ENCODE results near the gene PWWP2A. TPM values are rescaled to one million over a fixed set of nuclear protein-coding genes. Genes with fewer than 3 reads are reported as not detected.
A peak's percentile ranks its signal among the peaks of the same experiment; 100 is the strongest.
"Not testable (repeated sequence)": the region's sequence is repeated elsewhere in the genome, so short reads cannot be mapped to it uniquely, and the experiment has no call there.

The PWWP2A gene, protein sequence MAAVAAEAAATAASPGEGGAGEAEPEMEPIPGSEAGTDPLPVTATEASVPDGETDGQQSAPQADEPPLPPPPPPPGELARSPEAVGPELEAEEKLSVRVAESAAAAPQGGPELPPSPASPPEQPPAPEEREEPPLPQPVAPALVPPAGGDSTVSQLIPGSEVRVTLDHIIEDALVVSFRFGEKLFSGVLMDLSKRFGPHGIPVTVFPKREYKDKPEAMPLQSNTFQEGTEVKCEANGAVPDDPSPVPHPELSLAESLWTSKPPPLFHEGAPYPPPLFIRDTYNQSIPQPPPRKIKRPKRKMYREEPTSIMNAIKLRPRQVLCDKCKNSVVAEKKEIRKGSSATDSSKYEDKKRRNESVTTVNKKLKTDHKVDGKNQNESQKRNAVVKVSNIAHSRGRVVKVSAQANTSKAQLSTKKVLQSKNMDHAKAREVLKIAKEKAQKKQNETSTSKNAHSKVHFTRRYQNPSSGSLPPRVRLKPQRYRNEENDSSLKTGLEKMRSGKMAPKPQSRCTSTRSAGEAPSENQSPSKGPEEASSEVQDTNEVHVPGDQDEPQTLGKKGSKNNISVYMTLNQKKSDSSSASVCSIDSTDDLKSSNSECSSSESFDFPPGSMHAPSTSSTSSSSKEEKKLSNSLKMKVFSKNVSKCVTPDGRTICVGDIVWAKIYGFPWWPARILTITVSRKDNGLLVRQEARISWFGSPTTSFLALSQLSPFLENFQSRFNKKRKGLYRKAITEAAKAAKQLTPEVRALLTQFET
- 18.2 TPM for polyA plus RNA-seq (2013, experiment 1 of 2)
- polyA plus RNA-seq (2013, experiment 2 of 2) = 20.5 TPM

GRCh38 chr5:160119142-160119904 is at the start of gene PWWP2A:
Gene PWWP2A (minus strand): TSS chr5:160119450. CDS start chr5:160119388, 62 bp downstream.
- Histone ChIP-seq H3K9me3 (ENCODE audit: control insufficient read depth, low read length) (no peaks in the 10 kb centered on the region), H3K4me1 (ENCODE audit: control insufficient read depth, insufficient read depth, low read length, poor library complexity, severe bottlenecking) (no peaks in the 10 kb centered on the region), H3K36me3 (ENCODE audit: control insufficient read depth, insufficient read depth, low read length) (peaks cover 31% of the 10 kb centered on the region), H3K4me3 (ENCODE audit: extremely low read depth, insufficient read depth, low read length, poor library complexity, severe bottlenecking) (peak within 1 kb of the TSS; percentile 94), H3K27ac (ENCODE audit: low read depth, low read length, severe bottlenecking) (peak within 1 kb of the TSS; percentile 84)
- WGBS, 2 experiments (ENCODE audit: insufficient coverage in 2 of 2) = 0 to 1% methylated on average over 50 to 53 of the region's 55 CpGs

GRCh38 chr5:160167624-160168165 is 48.4 kb upstream of the PWWP2A start:
- no peak overlapping the region for H3K27ac ChIP-seq (ENCODE audit: low read depth, low read length, severe bottlenecking)
- 100% methylated on average over 3 of the region's 3 CpGs for WGBS, 2 experiments (ENCODE audit: insufficient coverage in 2 of 2)

GRCh38 chr5:160166973-160167623 is 47.8 kb upstream of the PWWP2A start:
- H3K4me1 ChIP-seq (ENCODE audit: control insufficient read depth, insufficient read depth, low read length, poor library complexity, severe bottlenecking) = peaks cover 19% of the 10 kb centered on the region
- no peak overlapping the region for H3K4me3 ChIP-seq (ENCODE audit: extremely low read depth, insufficient read depth, low read length, poor library complexity, severe bottlenecking)
- H3K27ac ChIP-seq (ENCODE audit: low read depth, low read length, severe bottlenecking) = no peak overlapping the region
- no peaks in the 10 kb centered on the region for H3K36me3 ChIP-seq (ENCODE audit: control insufficient read depth, insufficient read depth, low read length)
- H3K9me3 ChIP-seq (ENCODE audit: control insufficient read depth, low read length) = no peaks in the 10 kb centered on the region
- WGBS, 2 experiments (ENCODE audit: insufficient coverage in 2 of 2) = 80 to 82% methylated on average over 8 of the region's 10 CpGs

More at GRCh38 chr5:160167624-160168165, 48.4 kb upstream of the PWWP2A start:
- H3K4me3 ChIP-seq (ENCODE audit: extremely low read depth, insufficient read depth, low read length, poor library complexity, severe bottlenecking) = no peak overlapping the region
- peaks cover 19% of the 10 kb centered on the region for H3K4me1 ChIP-seq (ENCODE audit: control insufficient read depth, insufficient read depth, low read length, poor library complexity, severe bottlenecking)
- H3K9me3 ChIP-seq (ENCODE audit: control insufficient read depth, low read length) = no peaks in the 10 kb centered on the region
- no peaks in the 10 kb centered on the region for H3K36me3 ChIP-seq (ENCODE audit: control insufficient read depth, insufficient read depth, low read length)

DNA sequence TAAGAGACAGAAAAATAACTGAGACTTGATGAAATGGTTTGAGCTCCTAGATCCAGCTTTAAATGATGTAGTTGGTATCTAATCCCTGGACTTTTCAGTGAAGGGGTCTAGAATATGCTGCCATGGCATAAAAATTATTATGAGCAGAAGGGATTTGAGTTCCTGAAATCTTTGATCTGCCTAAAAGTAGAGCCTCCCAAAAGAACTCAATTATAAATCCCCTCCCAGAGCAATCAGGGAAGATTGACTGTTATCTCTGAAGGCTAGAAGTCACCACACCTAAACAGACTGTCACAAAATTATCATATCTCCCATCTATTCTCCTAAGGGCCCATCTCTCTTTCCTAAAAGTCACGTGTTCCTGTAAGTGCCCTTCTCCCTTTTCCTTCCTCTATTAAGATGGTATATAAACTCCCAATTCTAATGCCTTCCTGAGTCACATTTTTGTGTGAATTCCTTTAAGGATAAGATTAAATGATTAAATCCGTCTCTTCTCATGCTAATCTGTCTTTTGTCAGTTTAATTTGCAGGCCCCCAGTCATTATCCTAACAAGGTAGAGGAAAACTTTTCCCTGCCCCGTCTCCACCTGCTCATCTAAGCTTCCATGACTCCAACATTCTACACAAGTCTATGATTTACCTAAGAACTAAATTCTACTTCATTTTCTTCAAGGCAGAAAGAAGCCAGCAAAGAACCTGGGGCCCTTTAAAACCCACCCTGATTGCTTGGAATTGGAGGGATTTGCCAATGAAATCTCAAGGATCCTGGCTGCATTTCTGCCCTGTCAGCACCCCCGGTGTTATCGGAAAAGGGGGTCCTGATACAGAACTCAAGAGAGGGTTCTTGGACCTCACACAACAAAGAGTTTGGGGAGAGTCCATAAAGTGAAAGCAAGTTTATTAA is 47.1 kb upstream of the PWWP2A start:
- WGBS, 2 experiments (ENCODE audit: insufficient coverage in 2 of 2) = 41 to 60% methylated on average over 3 to 4 of the region's 5 CpGs
- Histone ChIP-seq H3K9me3 (ENCODE audit: control insufficient read depth, low read length) (no peaks in the 10 kb centered on the region), H3K4me1 (ENCODE audit: control insufficient read depth, insufficient read depth, low read length, poor library complexity, severe bottlenecking) (peaks cover 19% of the 10 kb centered on the region)

DNA sequence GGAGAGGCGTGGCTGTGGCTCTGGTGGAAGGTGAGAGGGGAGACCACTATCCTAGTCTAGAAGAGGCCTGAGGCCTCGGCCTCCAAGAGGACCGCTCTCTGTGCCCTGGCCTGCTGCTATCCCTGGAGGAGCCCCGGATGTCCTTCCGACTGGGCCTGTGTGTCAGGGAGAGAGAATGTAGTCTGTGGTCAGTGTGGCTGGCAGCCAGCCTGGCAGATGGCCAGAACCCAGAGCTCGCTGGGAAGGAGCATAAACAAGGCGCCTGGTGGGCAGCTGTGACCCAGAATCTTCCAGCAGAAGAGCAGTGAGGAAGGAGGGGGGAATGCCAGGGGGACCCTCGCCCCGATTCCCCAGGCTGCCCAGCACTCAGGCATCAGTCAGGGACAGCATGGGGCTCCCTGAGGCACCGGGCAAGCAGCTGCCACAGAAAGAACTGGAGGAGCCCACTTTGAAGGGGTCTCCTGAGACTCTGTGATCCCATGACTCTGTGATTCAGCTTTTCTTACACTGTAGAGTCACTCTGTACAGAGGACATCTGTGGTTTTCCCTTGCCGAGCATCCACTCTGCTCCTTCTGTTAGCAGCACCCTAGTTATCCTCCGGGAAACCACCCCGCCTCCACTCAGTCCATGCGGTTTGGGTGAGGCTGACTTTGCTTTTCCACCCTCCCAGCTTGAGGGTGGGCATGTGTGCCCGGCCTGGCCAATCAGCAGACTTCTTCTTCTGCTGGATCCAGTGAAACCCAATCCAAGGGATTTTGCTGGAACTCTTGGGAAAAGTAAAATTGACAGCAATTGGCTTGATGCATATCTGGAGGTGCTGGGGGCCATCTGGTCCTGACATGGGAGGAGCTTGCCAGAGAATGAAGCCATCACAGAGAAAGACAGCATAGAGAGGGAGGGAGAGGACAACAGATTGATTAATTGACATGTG is 46.2 kb upstream of the PWWP2A start:
- Histone ChIP-seq H3K36me3 (ENCODE audit: control insufficient read depth, insufficient read depth, low read length) (no peaks in the 10 kb centered on the region), H3K4me3 (ENCODE audit: extremely low read depth, insufficient read depth, low read length, poor library complexity, severe bottlenecking) (no peak overlapping the region), H3K27ac (ENCODE audit: low read depth, low read length, severe bottlenecking) (peak overlapping the region; percentile 77), H3K4me1 (ENCODE audit: control insufficient read depth, insufficient read depth, low read length, poor library complexity, severe bottlenecking) (peaks cover 19% of the 10 kb centered on the region), H3K9me3 (ENCODE audit: control insufficient read depth, low read length) (no peaks in the 10 kb centered on the region)
- WGBS, 2 experiments (ENCODE audit: insufficient coverage in 2 of 2) = 62 to 67% methylated on average over 13 to 14 of the region's 15 CpGs

More for the DNA sequence above, 47.1 kb upstream of the PWWP2A start:
- Histone ChIP-seq H3K36me3 (ENCODE audit: control insufficient read depth, insufficient read depth, low read length) (no peaks in the 10 kb centered on the region), H3K27ac (ENCODE audit: low read depth, low read length, severe bottlenecking) (no peak overlapping the region), H3K4me3 (ENCODE audit: extremely low read depth, insufficient read depth, low read length, poor library complexity, severe bottlenecking) (no peak overlapping the region)

GRCh38 chr5:160162910-160163309 is 43.7 kb upstream of the PWWP2A start:
- Histone ChIP-seq H3K4me1 (ENCODE audit: control insufficient read depth, insufficient read depth, low read length, poor library complexity, severe bottlenecking) (peaks cover 19% of the 10 kb centered on the region), H3K4me3 (ENCODE audit: extremely low read depth, insufficient read depth, low read length, poor library complexity, severe bottlenecking) (no peak overlapping the region), H3K27ac (ENCODE audit: low read depth, low read length, severe bottlenecking) (no peak overlapping the region), H3K9me3 (ENCODE audit: control insufficient read depth, low read length) (no peaks in the 10 kb centered on the region), H3K36me3 (ENCODE audit: control insufficient read depth, insufficient read depth, low read length) (no peaks in the 10 kb centered on the region)
- WGBS, 2 experiments (ENCODE audit: insufficient coverage in 2 of 2) = 87 to 91% methylated on average over 6 of the region's 7 CpGs

DNA sequence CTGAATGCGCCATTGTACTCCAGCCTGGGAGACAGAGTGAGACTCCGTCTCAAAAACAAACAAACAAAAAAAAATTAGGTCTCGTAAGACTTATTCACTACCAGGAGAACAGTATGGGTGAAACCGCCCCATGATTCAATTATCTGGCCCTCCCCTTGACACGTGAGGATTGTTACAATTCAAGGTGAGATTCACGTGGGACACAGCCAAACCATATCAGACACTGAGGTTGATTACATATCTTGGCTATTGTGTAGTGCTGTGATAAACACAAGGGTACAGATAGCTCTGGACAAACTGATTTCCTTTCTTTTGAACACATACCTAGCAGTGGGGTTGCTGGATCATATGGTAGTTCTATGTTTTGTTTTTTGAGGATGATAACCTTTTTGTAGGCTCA is 42.4 kb upstream of the PWWP2A start:
- Histone ChIP-seq H3K9me3 (ENCODE audit: control insufficient read depth, low read length) (no peaks in the 10 kb centered on the region), H3K4me3 (ENCODE audit: extremely low read depth, insufficient read depth, low read length, poor library complexity, severe bottlenecking) (no peak overlapping the region), H3K27ac (ENCODE audit: low read depth, low read length, severe bottlenecking) (no peak overlapping the region), H3K4me1 (ENCODE audit: control insufficient read depth, insufficient read depth, low read length, poor library complexity, severe bottlenecking) (peaks cover 19% of the 10 kb centered on the region), H3K36me3 (ENCODE audit: control insufficient read depth, insufficient read depth, low read length) (no peaks in the 10 kb centered on the region)
- 90 to 97% methylated on average over 5 to 6 of the region's 6 CpGs for WGBS, 2 experiments (ENCODE audit: insufficient coverage in 2 of 2)

DNA sequence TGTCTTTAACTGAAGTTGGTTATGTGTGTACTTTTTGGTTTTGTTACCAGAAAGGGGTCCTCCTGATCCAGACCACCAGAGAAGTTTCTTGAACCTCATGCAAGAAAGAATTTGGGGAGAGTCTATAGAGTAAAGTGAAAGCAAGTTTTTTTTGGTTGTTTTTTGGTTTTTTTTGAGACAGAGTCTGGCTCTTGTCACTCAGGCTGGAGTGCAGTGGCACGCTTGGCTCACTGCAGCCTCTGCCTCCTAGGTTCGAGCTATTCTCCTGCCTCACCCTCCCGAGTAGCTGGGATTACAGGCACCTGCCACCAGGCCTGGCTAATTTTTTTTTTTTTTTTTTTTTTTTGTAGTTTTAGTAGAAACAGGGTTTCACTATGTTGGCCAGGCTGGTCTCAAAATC is 41.6 kb upstream of the PWWP2A start:
- WGBS, 2 experiments (ENCODE audit: insufficient coverage in 2 of 2) = 83 to 85% methylated on average over 1 to 2 of the region's 3 CpGs
- peaks cover 16% of the 10 kb centered on the region for H3K4me1 ChIP-seq (ENCODE audit: control insufficient read depth, insufficient read depth, low read length, poor library complexity, severe bottlenecking)
- not testable (repeated sequence) for H3K36me3 ChIP-seq (ENCODE audit: control insufficient read depth, insufficient read depth, low read length); H3K4me3 ChIP-seq (ENCODE audit: extremely low read depth, insufficient read depth, low read length, poor library complexity, severe bottlenecking); H3K27ac ChIP-seq (ENCODE audit: low read depth, low read length, severe bottlenecking); H3K9me3 ChIP-seq (ENCODE audit: control insufficient read depth, low read length)

All from mesodermal cell (in vitro differentiated cells).